Activated CD4-positive, alpha-beta T cell treated with anti-CD3 and anti-CD28 coated beads, Interleukin-10, Interleukin-2, amounts not matched to agents 100 ng/mL and 50 ng/mL, durations not matched to agents 16 hours and 8 hours (primary cell): ENCODE results near the gene LRGUK.

Source experiments
- DNase-seq: peaks from one replicate; pipeline ENCODE4 v3.0.0-alpha.2; 2020

Gene LRGUK

DNA sequence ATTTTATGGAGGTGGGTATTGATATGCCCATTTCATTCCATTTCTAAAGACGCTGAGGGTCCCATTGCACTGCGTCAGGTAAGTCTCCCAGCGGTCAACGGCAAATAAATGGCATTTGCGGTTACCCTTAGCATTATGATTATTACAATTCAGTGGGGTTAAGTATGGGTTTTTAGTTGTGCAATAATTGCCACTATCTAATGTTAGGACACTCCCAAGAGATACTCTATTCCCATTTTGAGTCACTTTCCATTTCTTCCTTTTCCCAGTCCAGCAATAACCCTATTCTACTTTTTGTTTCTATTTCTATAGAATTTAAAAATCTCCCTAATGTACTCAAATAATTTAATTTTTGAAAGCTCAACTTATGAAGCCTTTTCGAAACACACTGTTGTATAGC lies 185.6 kb downstream of the LRGUK start:
- no peak for DNase-seq

DNA sequence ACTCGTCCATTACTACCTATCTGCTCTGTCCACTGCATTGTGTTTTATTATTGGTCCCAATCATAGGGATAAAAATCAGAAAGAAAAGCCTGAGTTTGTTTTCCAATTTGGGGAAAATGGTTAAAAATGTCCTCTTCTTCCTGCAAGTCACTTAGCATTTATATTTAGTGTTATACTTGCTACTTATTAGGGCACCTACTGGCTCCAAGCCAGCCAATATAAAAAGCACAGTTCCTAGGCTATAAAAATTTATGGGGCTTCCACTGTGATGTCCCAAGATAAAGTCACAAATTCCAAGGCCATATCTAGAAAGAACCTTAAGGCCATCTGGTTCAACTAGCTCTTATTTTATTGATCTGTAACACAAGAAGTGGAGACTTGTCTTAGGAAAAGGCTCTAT lies 186.4 kb downstream of the LRGUK start:
- DNase-seq = no peak
